ENCODE data around the gene SPIRE1.
"Not testable (repeated sequence)": the region's sequence is repeated elsewhere in the genome, so short reads cannot be mapped to it uniquely, and the experiment has no call there.

Gene SPIRE1

DNA sequence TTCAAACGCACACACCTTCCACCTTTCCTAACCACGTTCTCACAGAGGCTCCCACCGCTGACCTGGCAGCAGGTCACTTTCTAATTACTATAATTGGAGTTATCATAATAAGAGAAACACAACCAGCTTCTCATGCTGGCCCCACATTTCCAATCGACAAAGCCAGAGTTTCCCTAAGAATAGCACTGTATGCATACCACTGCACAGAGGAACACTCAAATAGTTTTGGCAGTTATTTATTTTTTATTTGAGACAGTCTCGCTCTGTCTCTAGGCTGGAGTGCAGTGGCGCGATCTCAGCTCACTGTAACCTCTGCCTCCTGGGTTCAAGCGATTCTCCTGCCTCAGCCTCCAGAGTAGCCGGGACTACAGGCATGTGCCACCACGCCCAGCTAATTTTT lies 176.0 kb downstream of the SPIRE1 start:
- not testable (repeated sequence) for DNase-seq

DNA sequence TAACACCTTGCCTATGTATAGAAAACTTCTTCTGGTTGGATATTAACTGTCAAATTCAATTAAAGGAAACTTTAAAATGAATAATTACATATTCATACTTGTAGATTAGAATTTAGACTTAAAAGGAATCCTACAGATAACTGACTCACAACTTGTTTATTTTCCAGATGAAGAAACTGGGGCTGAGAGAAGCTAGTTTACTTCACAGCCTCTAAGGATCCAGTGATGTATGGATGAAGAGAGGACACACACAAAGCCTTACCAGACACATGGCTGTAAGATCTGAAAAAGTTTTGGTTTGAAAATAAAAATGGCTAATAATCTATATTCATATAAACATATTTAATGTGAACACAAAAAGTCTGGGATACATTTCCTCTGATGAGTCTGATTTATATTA lies 177.9 kb downstream of the SPIRE1 start:
- no peak for DNase-seq

DNA sequence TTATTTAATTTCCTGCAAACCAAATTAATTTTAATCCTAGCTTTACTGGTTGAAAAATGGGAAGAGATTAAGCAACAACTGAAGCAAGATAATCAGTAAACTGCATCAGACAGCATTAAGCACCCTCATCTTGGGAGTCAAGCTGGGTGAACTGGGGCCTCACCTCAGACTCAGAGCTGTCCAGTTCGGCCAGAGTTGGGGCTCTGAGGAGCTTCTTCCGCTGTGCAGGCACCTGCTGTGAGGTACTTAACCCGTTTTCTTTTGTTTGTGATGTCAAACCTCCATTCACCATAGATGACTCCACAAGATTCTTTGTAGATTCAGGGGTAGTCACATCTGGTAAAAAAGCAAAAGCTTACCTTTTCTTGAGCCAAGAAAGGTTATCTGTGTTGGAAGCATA lies 178.4 kb downstream of the SPIRE1 start:
- DNase-seq: no peak

DNA sequence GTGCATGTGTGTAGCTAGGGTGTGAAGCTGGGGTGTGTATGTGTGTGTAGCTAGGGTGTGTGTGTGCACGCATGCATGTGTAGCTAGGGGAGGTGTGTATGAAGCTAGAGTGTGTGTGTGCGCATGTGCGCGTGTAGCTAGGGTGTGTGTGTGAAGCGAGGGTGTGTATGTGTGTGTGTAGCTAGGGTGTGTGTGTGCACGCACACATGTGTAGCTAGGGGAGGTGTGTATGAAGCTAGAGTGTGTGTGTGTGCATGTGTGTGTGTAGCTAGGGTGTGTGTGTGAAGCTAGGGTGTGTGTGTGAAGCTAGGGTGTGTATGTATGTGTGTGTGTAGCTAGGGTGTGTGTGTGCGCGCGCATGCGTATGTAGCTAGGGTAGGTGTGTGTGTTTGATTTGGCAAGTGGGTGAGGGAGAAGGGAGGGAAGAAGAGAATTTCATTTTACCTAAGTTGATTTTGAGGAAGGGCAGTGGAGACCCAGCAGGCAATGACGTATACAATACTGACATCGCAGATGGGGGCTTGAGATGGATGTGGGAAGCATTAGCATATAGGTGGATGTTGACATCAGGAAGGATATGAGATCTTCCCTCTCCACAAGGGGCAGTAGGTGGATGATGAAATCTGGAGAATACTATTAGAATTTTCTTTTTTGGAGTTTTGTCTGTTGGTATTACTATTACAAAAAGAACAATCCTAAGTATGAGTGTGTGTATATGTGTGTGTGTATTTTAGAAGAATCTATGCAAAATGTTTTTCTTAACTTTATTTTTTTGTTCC lies 179.4 kb downstream of the SPIRE1 start:
- peak; percentile 37 for DNase-seq

DNA sequence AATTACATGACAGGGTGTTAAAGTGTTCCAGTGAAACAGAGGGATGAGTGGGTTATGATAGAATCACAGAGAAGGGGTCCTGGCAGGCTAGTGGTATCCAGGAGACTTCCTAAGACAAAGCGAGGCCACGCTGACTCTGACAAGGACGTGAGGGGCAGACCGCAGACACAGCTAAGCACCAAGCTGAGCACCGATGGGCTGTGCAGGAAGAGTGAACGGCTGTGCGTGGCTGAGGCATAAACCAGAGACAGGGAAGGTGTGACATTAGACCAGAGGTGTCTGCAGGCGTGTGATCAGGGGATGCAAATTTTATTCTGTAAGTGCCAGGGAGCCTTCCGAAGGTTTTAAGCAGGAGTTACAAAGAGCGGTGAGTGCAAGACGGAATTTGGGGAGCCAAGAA lies 180.3 kb downstream of the SPIRE1 start:
- no peak for DNase-seq

DNA sequence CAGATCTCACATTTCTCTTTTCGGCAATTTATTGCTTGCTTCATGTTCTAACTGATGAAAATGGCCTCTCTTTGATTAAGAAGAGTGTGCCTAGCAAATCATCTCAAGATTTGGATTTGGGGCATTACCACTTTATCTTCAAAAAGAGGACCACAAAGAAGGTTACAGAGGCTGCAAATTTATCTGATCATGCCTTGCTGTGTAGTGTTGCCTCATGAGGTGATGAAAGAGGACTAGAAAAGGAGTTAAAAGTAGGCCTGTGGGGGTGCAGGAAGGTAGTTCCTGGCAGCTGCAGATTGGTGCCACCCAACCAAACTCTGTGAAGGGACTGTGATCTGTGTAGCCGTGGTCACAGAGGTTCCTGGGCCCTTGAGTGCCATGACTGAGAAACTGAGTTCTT lies 181.0 kb downstream of the SPIRE1 start:
- DNase-seq: no peak

DNA sequence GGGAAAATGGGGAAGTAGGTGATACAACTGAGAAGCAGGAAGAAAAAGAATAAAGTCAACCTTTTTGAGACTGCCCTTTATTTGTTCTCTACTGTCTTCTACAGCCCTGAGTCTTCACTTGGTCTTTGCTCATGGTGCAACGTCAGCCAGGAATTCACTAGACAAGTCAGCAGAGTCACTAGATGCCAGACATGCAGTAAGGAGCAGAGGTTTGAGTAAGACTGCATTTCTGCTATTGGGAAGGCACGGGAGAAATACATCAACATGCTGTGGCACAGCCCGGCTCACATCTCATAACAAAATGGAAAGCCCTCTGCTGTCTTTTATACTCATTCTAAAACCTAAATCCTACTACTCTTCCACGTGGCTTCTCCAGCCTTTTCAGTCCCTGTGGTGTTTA lies 183.0 kb downstream of the SPIRE1 start:
- no peak for DNase-seq

DNA sequence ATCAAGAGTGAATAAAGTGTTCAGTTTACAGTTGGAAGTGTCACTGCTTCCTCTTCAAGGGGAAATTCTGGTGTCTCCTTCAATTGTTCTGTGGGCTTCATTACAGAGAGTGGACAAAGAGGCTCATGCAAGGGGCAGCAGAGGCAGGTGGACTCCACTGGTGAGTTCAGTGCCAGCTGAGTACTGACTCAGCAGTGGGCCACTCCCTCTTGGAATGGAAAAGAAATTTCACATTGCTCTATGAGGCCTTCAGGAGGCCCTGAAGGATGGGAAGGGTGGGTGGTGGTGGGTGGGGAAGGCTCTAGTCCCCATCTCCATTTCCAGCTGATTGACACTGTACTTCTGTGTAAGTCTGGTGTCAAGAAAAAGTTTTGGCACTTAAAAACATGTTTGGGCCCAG lies 183.8 kb downstream of the SPIRE1 start:
- DNase-seq: no peak

DNA sequence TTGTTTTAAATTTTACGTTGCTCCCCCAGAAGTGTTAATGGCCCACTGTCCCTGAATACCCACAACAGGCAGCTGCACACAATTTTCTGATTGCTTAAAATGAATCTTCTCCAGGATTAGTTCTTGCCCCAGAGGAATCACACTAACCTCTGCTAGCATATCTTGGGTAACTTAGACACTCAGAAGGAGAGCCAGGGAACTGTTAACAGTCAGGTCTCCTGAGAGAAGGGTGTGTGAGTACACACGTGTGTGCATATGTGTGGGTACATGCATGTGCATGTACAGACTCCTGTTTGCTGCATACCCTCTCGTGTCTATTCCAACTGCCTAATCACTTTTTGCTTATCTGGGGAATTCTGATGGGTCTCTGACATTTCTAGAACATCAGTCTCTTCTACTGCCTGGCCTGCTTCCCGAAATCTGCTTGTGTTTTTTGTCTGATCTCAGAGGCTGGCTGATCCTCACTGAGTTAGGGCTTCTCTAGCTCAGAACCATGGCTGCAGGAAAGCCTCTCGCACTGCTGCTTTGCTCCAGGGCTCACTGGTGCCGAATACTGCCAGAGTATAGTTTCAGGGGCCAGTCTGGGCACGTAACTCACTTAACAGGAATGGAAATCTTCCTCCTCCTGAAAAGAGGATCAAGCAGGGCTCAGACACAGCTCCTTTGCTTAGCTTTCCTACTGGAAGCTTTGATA lies 187.4 kb downstream of the SPIRE1 start:
- DNase-seq: no peak

DNA sequence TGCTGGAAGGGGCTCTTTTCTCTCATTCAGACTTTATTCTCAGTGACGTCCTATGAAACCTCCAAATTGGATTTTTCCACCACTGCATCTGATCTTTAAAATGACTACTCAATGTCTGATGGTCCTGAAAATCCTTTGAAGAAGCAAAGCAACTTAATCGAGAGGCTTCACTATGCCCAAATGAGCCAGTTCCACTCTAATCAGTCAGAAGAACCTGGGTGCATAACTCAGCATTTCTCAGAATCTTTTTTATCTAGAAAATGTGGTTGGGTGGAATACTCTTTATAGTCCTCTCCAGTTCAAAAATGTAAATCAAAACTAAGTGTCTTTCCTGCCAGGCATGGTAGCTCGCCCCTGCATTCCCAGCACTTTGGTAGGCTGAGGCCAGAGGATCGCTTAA lies 189.5 kb downstream of the SPIRE1 start:
- DNase-seq: no peak

DNA sequence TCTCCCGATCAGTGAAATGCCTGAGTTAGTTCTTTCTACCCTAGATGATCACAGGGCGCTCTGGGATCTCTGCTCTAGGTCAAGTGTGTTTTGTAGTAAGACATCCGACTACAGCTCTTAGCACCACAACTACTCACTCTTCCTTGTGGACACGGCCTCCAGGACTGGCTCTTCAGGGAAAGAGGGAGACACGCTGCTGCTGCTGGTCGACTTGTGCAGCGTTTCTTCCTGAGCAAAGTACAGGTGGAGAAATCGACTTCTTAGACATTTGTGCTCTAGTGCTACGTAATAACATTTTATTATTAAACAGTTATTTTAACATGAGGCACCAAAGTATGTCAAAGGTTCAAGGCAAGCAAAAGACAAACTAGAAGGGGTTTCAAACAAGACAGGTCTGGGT lies 193.2 kb downstream of the SPIRE1 start:
- no peak for DNase-seq

DNA sequence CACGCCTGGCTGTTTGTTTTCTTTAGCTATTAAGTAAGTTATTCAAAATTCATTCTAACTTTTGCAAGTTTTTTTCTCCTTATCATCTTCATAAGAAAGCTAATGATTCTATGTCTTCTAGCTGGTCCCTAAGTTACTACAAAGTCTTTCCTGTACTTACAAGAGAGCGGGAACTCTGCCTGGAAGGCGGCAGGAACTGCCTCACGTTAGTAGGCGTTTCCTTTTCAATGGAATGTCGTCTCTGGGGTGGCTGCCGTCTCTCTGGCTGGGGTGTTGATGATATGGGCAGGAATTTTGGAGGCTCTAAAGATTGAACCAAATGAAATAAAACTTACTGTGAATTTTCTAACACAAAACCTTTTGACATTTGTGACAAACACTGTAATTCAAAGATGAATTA lies 194.7 kb downstream of the SPIRE1 start:
- DNase-seq: no peak

DNA sequence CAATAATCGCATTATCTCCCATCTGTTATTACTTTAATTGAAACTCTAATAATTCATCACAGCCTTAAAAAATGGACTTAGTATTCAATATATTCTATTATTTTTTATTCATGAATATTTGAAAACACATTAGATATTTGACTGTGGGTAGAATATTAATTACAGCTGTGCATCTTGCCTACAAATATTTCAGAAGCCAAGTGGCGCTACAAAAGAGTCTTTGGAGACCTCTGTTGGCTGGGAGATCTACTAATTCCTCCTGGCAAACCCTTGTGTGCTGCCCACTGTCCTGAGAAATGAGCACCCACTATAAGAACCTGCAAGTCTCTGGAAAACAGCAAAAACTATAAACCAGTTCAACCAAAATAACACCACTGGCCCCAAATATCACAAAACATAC lies 195.7 kb downstream of the SPIRE1 start:
- no peak for DNase-seq

DNA sequence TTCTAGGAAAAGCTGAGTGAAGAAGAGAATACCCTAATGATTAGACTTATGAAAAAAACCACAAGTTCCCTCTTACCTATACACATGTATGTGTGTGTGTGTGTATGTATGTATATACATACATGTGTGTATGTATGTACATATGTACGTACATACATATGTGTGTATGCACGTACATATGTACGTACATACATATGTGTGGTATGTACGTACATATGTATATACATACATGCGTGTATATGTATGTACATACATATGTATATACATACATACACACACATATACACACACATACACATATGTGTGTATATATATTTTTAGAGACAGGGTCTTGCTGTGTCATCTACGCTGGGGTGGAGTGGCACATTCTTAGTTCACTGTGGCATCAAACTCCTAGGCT lies 196.6 kb downstream of the SPIRE1 start:
- DNase-seq: no peak

DNA sequence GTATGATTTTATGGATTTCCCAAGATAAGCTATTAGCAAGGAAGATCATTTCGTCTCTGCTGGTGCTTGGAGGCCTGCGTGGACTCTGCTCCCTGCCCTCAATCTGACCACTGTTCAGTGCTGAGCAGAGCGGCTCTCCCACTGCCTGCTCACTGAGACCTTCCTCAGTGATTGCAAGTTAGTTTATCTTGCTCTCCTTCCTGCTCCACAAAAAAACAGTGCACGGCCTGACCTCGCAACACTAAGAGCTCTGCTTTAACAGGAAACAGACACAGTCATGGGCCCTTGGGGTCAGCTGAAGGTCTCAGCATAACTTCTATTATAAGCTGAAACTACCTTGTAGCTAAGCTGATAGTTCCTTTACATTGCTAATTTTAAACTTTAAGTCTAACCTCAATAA lies 197.0 kb downstream of the SPIRE1 start:
- DNase-seq: no peak

DNA sequence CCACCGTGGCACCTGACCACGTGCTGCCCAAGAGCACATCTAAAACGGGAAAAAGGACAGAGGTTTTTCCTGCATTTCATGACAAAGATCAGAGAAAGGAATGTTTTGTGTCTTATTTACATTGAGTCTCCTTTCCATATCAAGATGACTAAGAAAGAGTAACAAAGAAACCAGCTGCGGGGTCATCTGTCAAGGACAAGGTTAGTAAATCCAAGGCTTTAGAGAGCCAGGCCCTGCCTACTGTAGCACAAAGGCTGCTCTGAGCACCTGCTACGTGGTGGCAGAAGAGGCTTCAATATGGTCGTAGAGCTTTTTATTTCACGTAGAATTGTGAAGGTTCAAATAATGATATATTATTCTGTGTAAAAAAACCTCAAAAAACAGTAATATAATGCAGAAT lies 199.1 kb downstream of the SPIRE1 start:
- DNase-seq: no peak

DNA sequence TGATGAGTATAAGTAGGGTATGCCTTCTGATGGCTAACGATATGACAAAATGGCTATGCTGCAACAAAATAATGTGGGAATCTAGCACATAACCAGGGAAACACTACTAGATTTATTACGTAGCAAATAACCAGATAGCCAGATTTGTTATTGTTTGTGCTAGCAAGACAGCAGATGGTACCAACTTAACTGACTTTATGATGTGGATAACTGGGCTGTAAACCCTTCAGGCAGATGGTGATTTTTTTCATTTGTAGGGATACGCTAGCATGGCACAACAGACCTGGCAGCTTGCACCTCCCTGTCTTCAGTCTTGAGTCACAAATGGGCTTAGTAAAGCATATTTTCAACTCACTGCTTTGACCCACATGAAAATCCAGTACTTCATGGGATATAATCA lies 201.5 kb downstream of the SPIRE1 start:
- no peak for DNase-seq

DNA sequence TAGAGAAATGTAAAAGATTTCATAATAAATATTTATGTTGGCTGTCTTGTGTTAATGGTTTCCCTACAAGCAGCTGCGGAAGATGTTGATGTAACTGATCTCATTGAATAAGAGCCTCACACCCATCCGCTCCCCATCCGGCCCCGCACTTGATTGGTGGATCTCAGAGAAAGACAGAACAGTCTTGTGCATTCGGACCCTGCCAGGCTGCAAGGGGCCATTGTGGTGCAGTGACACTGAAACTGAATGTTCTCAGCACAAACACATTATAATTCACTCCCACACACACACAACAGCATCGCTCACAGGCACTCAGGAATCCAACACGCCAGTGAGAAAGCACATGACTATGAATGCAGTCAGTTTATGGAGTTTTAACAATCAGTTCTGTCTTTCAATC lies 202.4 kb downstream of the SPIRE1 start:
- no peak for DNase-seq

DNA sequence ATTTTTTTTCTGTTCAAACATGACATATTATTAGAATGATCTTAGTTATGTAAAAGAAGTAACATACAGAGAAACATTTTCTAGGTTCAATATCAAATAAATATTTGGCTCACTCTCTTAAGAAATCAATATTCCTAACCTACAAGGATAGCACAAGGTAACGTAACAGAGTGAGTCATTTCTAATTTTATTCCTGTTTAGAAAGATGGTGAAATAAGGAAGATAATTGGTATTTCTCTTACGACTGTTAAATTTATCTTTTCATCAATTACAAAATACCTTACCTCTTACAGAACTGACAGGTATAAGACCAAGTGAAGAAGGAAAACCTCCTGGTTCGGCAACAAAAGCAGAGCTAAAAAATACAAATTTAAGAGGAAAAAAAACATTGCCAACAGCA lies 205.1 kb downstream of the SPIRE1 start:
- no peak for DNase-seq

DNA sequence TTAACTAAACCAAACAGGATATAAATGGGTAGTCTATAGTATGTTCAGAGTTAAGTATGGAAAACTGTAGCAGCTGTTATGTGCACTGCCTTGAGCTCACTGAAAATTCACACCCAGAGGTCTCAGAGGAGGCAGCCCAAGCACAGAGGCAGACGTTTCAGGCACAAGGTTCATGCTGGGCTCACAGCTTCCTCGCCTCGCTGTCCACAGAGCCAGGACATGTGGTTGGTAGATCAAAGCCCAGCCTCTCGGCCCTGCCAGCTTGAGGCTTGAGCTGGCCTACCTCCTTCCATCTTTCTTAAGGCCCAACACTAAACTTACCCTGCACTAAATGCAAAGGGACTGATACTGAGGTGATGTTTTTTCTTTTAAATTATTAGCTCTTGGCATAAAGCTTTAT lies 206.5 kb downstream of the SPIRE1 start:
- no peak for DNase-seq

DNA sequence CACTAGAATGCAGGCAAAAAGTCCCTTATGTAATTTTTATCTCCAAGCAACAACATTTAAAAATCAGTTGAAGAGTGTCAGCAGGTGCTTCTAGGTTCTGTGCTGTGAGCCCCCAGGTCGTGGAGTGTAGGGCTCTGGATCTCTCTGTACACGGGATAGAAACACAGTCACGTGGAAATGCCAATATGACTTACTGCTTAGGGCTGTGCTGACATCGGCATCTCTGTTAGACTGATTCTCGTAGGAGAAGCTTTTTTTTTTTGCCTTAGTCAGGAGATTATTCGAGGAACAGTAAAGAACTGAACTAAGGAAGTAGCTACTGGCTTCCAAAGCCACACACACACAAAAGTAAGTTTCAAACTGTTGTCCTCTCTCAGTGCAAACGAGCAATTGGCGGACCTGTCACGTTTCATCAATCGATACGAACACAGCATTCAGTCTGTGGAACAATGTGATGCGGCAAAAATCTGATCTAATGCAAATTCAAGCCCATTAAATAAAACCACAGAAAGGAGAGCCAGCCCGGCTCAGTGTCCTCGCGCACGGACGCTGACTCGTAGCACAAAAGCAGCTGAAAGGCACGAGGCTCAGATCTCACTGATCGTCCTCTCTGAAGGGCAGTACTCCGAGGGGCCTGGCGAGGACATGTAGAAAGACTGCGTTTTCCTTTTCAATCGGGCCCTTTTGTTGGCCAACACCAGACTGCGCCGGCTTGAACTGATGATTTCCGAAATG lies 208.7 kb downstream of the SPIRE1 start:
- no peak for DNase-seq

DNA sequence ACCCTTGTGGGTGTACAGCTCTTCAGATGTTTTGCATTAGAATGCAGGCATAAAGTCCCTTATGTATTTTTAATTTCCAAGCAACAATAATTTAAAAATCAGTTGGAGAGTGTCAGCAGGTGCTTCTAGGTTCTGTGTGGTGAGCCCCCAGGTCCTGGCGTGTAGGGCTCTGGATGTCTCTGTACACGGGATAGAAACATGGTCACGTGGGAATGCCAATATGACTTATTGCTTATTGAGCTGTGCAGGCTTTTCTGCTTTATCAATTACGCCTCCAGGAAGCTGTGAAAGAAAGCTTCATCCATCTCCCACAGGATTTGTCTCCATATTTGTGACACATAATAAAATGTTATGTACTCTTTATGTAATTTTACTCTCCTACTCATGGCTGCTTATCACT lies 212.4 kb downstream of the SPIRE1 start:
- DNase-seq: no peak

DNA sequence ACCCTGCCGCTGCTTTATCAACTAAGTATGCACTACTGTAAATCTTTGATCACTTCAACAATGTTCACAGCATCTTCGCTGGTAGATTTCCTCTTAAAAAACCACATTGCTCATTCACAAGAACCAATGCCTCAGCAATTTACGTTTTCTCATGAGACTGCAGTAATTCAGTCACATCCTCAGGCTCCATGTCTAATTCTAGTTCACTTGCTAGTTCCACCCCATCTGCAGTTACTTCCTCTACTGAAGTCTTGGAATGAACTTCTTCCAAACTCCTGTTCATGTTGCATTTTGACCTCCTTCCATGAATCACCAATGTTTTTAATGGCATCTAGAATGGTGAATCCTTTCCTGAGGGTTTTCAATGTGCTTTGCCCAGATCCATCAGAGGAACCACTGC lies 214.4 kb downstream of the SPIRE1 start:
- DNase-seq: no peak

DNA sequence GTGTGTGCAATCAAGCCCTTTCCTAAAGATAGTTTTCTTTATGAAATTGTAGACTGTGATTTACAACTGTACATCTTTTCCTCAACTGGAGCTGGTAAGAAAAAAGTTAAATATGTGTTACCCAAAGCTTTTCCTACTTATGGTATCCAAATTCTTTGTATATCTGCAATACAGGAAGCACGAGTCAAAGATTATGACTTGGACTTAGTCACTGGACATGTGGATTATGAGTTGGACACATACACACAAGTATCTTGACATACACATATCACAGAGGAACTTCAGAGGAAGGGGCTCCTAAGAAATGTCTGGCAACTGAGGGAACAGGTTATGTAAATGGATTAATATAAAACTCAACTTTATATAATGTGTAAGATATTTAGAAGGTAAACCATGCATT lies 215.0 kb downstream of the SPIRE1 start:
- DNase-seq: no peak
